A673 (cell line): Measurements from ENCODE around the gene BCAS1. TPM values are rescaled to one million over a fixed set of nuclear protein-coding genes. Genes with fewer than 3 reads are reported as not detected.
"Not testable (repeated sequence)": the region's sequence is repeated elsewhere in the genome, so short reads cannot be mapped to it uniquely, and the experiment has no call there.

Source experiments
- BruUV-seq: library from RNA; stranded (reverse); fragments of 400-500 nt; replicated peaks from 2 replicates; lab custom pipeline; 2021; lab: Mats Ljungman, UMichigan
- CTCF ChIA-PET: fragments of 300-600 bp; sonication (Branson Sonifier 250); formaldehyde crosslinking; loops from one replicate; lab custom pipeline; 2022; ENCODE audit warnings: antibody characterized with exemption; lab: Charles Lee
- POLR2A ChIA-PET: fragments of 300-600 bp; sonication (Branson Sonifier 250); formaldehyde crosslinking; loops from one replicate; lab custom pipeline; 2022; ENCODE audit warnings: antibody characterized with exemption; ENCODE audit not compliant: low non-redundant PET; lab: Charles Lee
- DNase-seq: peaks from one replicate; pipeline ENCODE4 v3.0.0-alpha.2; 2015; ENCODE audit warnings: low spot score
- H3K27ac ChIP-seq: fragments of 200-600 bp; sonication (generic); 2 replicates; pipeline ENCODE4 v1.5.1; 2016; ENCODE audit warnings: mixed run types, low read depth, mild to moderate bottlenecking, mixed read lengths, antibody characterized with exemption, low read length; ENCODE audit not compliant: poor library complexity, severe bottlenecking
- H3K27me3 ChIP-seq: fragments of 200-600 bp; sonication (generic); replicated peaks from 2 replicates; pipeline ENCODE4 v1.6.1; 2017; ENCODE audit warnings: mixed run types, low read depth, mild to moderate bottlenecking, mixed read lengths, antibody characterized with exemption, low read length; ENCODE audit not compliant: insufficient read depth, poor library complexity
- H3K36me3 ChIP-seq: fragments of 200-600 bp; sonication (generic); 2 replicates; pipeline ENCODE4 v1.6.1; 2016; ENCODE audit warnings: mixed run types, mild to moderate bottlenecking, mixed read lengths, antibody characterized with exemption, low read length; ENCODE audit not compliant: insufficient read depth, poor library complexity, severe bottlenecking
- H3K4me1 ChIP-seq: fragments of 200-600 bp; sonication (generic); 2 replicates; pipeline ENCODE4 v1.6.1; 2017; ENCODE audit warnings: mixed run types, mild to moderate bottlenecking, mixed read lengths, antibody characterized with exemption, low read length; ENCODE audit not compliant: insufficient read depth, poor library complexity, severe bottlenecking
- H3K4me3 ChIP-seq: fragments of 200-600 bp; sonication (generic); 2 replicates; pipeline ENCODE4 v1.5.1; 2016; ENCODE audit warnings: low read depth, mixed run types, mild to moderate bottlenecking, mixed read lengths, low read length; ENCODE audit not compliant: poor library complexity, severe bottlenecking
- H3K9me3 ChIP-seq: fragments of 200-600 bp; sonication (generic); 2 replicates; pipeline ENCODE4 v1.6.1; 2016; ENCODE audit warnings: mixed run types, low read depth, mild to moderate bottlenecking, mixed read lengths, antibody characterized with exemption, low read length; ENCODE audit not compliant: poor library complexity, severe bottlenecking
- CTCF ChIP-seq: fragments of 300-800, 200-600 bp; sonication (generic); conservative IDR thresholded peaks from 2 replicates; pipeline ENCODE4 v1.5.1; 2017; ENCODE audit warnings: low read depth, mild to moderate bottlenecking, antibody characterized with exemption, low read length, moderate library complexity, mixed read lengths
- EZH2 ChIP-seq: fragments of 200-600 bp; sonication (generic); IDR thresholded peaks from 2 replicates; pipeline ENCODE4 v1.6.1; 2017; ENCODE audit warnings: borderline replicate concordance, low read depth, mild to moderate bottlenecking, mixed read lengths, antibody characterized with exemption, low read length; ENCODE audit not compliant: poor library complexity, severe bottlenecking
- intact Hi-C: fragments of 100-400 bp; cut with micrococcal nuclease; formaldehyde crosslinking; loops from one replicate; pipeline ENCODE4 v1.10.0; 2022; ENCODE audit not compliant: unreplicated experiment
- total RNA-seq: library from RNA; stranded (reverse); gene quantifications from 2 replicates; pipeline ENCODE4 v1.2.3, GENCODE V29; 2021

BCAS1 gene
- total RNA-seq, 1 experiment from 2014 or later, result 1.4 TPM

- CTCF ChIA-PET, result no interaction called here
- intact Hi-C loops, result no loop called here
- no peaks in the 10 kb centered on the region for H3K36me3 ChIP-seq
- no peaks in the 10 kb centered on the region for H3K4me1 ChIP-seq
- no peaks in the 10 kb centered on the region for H3K27me3 ChIP-seq
- POLR2A ChIA-PET, result no interaction called here
- no peak for DNase-seq
- no peak overlapping the region for H3K27ac ChIP-seq
- H3K4me3 ChIP-seq, result no peak overlapping the region
- no peak for TF ChIP-seq CTCF
- TF ChIP-seq EZH2, result no peak
- no TSS peak for BruUV-seq
- peaks cover 3% of the 10 kb centered on the region for H3K9me3 ChIP-seq
These were observed 93.0 kb downstream of the BCAS1 start for GRCh38 chr20:53977391-53977790.

GRCh38 chr20:53975761-53976160 lies 94.6 kb downstream of the BCAS1 start:
- ChIA-PET CTCF (no interaction called here), POLR2A (no interaction called here)
- no peaks in the 10 kb centered on the region for H3K27me3 ChIP-seq
- no peak overlapping the region for H3K4me3 ChIP-seq
- BruUV-seq, result no TSS peak
- intact Hi-C loops, result no loop called here
- no peak for DNase-seq
- no peaks in the 10 kb centered on the region for H3K4me1 ChIP-seq
- H3K9me3 ChIP-seq, result no peaks in the 10 kb centered on the region
- H3K36me3 ChIP-seq, result no peaks in the 10 kb centered on the region
- no peak overlapping the region for H3K27ac ChIP-seq
- TF ChIP-seq CTCF, result no peak
- TF ChIP-seq EZH2, result no peak

- ChIA-PET CTCF (no interaction called here), POLR2A (no interaction called here)
- Histone ChIP-seq H3K27ac (no peak overlapping the region), H3K27me3 (no peaks in the 10 kb centered on the region), H3K4me1 (no peaks in the 10 kb centered on the region), H3K4me3 (no peak overlapping the region), H3K9me3 (no peaks in the 10 kb centered on the region), H3K36me3 (no peaks in the 10 kb centered on the region)
- intact Hi-C loops, result no loop called here
- BruUV-seq, result no TSS peak
- TF ChIP-seq CTCF (no peak), EZH2 (no peak)
- no peak for DNase-seq
These were observed 95.4 kb downstream of the BCAS1 start for GRCh38 chr20:53974785-53975555.

GRCh38 chr20:53973882-53974281 lies 96.5 kb downstream of the BCAS1 start:
- intact Hi-C loops, BruUV-seq, H3K9me3 ChIP-seq, DNase-seq, H3K4me1 ChIP-seq, CTCF ChIA-PET, H3K4me3 ChIP-seq, H3K27me3 ChIP-seq, H3K36me3 ChIP-seq, POLR2A ChIA-PET, H3K27ac ChIP-seq: not testable (repeated sequence)
